OCI-LY3 (cell line): ENCODE measurements around the gene DIP2C.

Experiments
- H2AFZ ChIP-seq: fragments of 200-600, 300-600 bp; shearing (Covaris generic); 2 replicates; pipeline ENCODE4 v1.6.0; 2014; ENCODE audit warnings: antibody characterized with exemption, low read depth, low read length
- H3K27ac ChIP-seq: fragments of 200-600, 300-600 bp; sonication (generic); 2 replicates; pipeline ENCODE4 v1.5.1; 2014; ENCODE audit warnings: mild to moderate bottlenecking, low read length, moderate library complexity, mixed read lengths
- H3K27me3 ChIP-seq: fragments of 200-600, 300-600 bp; sonication (generic); 2 replicates; pipeline ENCODE4 v1.6.1; 2014; ENCODE audit warnings: low read depth, low read length, mixed read lengths
- H3K36me3 ChIP-seq: fragments of 200-600, 300-600 bp; sonication (generic); replicated peaks from 2 replicates; pipeline ENCODE3; 2014; ENCODE audit warnings: low read depth, low read length, mixed read lengths
- H3K4me1 ChIP-seq: fragments of 300-600, 200-600 bp; sonication (generic); 2 replicates; pipeline ENCODE4 v1.6.1; 2014; ENCODE audit warnings: low read length, mixed read lengths
- H3K4me2 ChIP-seq: fragments of 200-600, 300-600 bp; sonication (generic); 2 replicates; pipeline ENCODE4 v1.6.1; 2014; ENCODE audit warnings: low read length, mixed read lengths
- H3K4me3 ChIP-seq: fragments of 300-600, 200-600 bp; sonication (generic); 2 replicates; pipeline ENCODE4 v1.5.1; 2014; ENCODE audit warnings: antibody characterized with exemption, mild to moderate bottlenecking, low read length, moderate library complexity
- H3K79me2 ChIP-seq: fragments of 300-600, 200-600 bp; shearing (Covaris generic); 2 replicates; pipeline ENCODE4 v1.6.1; 2014; ENCODE audit warnings: mild to moderate bottlenecking, low read length, mixed read lengths
- H3K9ac ChIP-seq: fragments of 300-600, 200-600 bp; shearing (Covaris generic); 2 replicates; pipeline ENCODE4 v1.6.0; 2014; ENCODE audit warnings: mild to moderate bottlenecking, low read length, moderate library complexity
- H3K9me3 ChIP-seq: fragments of 200-600, 300-600 bp; shearing (Covaris generic); 2 replicates; pipeline ENCODE4 v1.6.1; 2014; ENCODE audit warnings: low read length, mixed read lengths; ENCODE audit not compliant: insufficient read depth
- H4K20me1 ChIP-seq: fragments of 200-600, 300-600 bp; sonication (generic); 2 replicates; pipeline ENCODE4 v1.6.1; 2016; ENCODE audit warnings: low read length, mixed read lengths; ENCODE audit not compliant: insufficient read depth
- EZH2phosphoT487 ChIP-seq: fragments of 200-600 bp; shearing (Covaris generic); IDR thresholded peaks from 2 replicates; pipeline ENCODE4 v1.6.1; 2018; ENCODE audit warnings: antibody characterized with exemption, mixed run types, low read depth
- TF ChIP-seq, protein P1 (sequence below): fragments of 200-600, 300-600 bp; sonication (generic); IDR thresholded peaks from 2 replicates; pipeline ENCODE4 v1.5.1; 2014; ENCODE audit warnings: antibody characterized with exemption, low read length, low read depth

The DIP2C gene

DNA sequence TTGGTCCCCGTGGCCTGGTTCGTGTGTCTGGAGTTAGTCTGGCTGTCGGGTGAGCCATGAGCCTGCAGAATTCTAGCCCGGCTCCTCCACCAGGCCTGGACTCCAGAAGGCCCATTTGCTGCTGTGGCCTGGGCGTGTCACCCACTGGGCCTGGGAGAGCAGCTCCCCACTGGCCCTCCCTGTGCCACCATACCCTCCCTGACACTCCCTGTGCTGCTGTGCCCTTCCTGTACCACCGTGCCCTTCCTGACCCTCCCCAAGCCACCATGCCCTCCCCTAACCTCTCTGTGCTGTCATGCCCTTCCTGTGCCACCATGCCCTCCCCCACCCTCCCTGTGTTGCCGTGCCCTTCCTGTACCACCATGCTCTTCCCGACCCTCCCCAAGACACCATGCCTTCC is 39.1 kb upstream of the DIP2C start:
- H3K9ac ChIP-seq = no peak overlapping the region
- no peaks in the 10 kb centered on the region for H3K4me1 ChIP-seq
- no peaks in the 10 kb centered on the region for H3K27me3 ChIP-seq
- no peaks in the 10 kb centered on the region for H3K79me2 ChIP-seq
- H4K20me1 ChIP-seq = no peaks in the 10 kb centered on the region
- no peak overlapping the region for H3K4me2 ChIP-seq
- H3K9me3 ChIP-seq = no peaks in the 10 kb centered on the region
- TF ChIP-seq EZH2phosphoT487 = no peak
- TF ChIP-seq, protein P1, sequence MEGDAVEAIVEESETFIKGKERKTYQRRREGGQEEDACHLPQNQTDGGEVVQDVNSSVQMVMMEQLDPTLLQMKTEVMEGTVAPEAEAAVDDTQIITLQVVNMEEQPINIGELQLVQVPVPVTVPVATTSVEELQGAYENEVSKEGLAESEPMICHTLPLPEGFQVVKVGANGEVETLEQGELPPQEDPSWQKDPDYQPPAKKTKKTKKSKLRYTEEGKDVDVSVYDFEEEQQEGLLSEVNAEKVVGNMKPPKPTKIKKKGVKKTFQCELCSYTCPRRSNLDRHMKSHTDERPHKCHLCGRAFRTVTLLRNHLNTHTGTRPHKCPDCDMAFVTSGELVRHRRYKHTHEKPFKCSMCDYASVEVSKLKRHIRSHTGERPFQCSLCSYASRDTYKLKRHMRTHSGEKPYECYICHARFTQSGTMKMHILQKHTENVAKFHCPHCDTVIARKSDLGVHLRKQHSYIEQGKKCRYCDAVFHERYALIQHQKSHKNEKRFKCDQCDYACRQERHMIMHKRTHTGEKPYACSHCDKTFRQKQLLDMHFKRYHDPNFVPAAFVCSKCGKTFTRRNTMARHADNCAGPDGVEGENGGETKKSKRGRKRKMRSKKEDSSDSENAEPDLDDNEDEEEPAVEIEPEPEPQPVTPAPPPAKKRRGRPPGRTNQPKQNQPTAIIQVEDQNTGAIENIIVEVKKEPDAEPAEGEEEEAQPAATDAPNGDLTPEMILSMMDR = no peak
- H3K4me3 ChIP-seq = no peak overlapping the region
- H3K27ac ChIP-seq = no peak overlapping the region
- no peaks in the 10 kb centered on the region for H3K36me3 ChIP-seq
- no peak overlapping the region for H2AFZ ChIP-seq

DNA sequence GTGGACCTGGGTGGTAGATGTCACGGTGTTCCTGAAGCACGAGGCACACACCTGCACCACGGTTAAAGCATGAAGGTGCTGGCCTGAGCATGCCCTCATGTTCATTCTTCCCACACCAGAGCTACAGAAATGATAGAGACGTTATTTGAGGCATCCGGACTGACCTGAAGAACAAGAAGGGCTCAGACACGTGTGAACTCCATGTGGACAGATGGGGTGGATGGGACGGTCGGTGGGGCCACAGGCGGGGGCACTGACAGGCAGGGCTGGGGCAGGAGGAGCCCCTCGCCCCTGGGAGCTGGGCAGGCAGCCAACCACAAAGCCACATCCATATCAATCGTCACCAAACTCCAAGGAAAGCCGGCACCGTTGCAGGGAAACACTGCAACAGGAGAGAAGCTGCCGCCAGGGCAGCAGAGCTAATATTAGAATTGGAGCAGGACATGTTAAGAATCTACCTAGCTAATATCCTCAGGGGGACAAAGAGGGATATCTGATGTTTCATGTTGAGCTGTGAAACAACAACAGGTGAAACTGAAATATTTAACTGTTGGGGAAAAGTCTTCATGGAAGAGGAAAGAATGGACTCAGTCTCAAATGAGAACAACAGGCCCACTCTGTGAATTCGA is 37.8 kb upstream of the DIP2C start:
- Histone ChIP-seq H3K27me3 (no peaks in the 10 kb centered on the region), H3K27ac (no peak overlapping the region), H3K4me3 (no peak overlapping the region), H3K4me1 (no peaks in the 10 kb centered on the region), H3K79me2 (no peaks in the 10 kb centered on the region), H3K36me3 (no peaks in the 10 kb centered on the region), H2AFZ (no peak overlapping the region), H4K20me1 (no peaks in the 10 kb centered on the region), H3K9ac (no peak overlapping the region), H3K4me2 (no peak overlapping the region), H3K9me3 (no peaks in the 10 kb centered on the region)
- TF ChIP-seq, protein P1 = no peak
- TF ChIP-seq EZH2phosphoT487 = no peak

DNA sequence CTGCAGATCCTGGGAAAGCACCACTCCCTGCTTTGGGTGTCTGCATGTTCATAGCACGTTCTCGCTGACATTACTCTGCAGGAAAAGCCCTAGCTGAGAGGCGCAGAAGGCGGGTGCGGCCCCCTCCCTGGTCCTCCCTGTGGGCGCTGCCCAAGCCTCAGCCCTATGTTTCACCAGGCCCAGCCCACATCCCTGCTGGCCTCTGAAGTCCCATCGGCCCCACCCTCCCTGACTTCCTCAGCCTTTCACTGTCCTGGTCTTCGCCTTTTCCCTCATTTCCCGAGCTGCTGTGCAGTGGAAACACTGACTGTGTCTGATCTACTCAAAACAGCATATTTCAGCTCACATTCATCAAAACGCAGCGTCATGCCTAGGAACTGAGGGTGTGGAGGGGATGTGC is 36.3 kb upstream of the DIP2C start:
- Histone ChIP-seq H3K9ac (no peak overlapping the region), H3K4me2 (no peak overlapping the region), H3K27me3 (no peaks in the 10 kb centered on the region), H4K20me1 (no peaks in the 10 kb centered on the region), H3K4me3 (no peak overlapping the region), H3K4me1 (no peaks in the 10 kb centered on the region), H3K27ac (no peak overlapping the region), H3K9me3 (no peaks in the 10 kb centered on the region), H3K36me3 (no peaks in the 10 kb centered on the region), H2AFZ (no peak overlapping the region), H3K79me2 (no peaks in the 10 kb centered on the region)
- TF ChIP-seq, protein P1 = no peak
- no peak for TF ChIP-seq EZH2phosphoT487

DNA sequence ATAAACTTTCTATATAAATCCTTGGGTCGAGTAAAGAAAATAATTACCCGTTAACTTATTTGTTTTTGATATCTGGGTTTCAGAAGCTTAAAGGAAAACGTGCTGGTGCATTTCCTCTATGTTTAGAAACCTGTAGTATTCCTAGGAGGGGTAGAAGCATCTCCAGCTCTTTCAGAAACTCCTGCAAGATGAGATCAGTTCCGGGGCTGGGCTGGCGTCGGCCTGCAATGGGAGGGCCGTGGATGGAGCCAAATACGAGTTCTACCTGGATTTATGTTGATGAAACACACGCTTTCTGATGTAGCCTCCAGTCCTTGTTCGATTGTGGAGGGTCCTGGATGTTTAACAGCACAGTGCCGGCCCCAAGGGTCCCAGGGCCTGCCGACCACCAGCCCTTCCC is 35.8 kb upstream of the DIP2C start:
- Histone ChIP-seq H3K36me3 (no peaks in the 10 kb centered on the region), H3K27me3 (no peaks in the 10 kb centered on the region), H4K20me1 (no peaks in the 10 kb centered on the region), H3K79me2 (no peaks in the 10 kb centered on the region), H3K27ac (no peak overlapping the region), H3K4me3 (no peak overlapping the region), H3K9me3 (no peaks in the 10 kb centered on the region), H3K4me2 (no peak overlapping the region), H3K4me1 (no peaks in the 10 kb centered on the region), H2AFZ (no peak overlapping the region), H3K9ac (no peak overlapping the region)
- TF ChIP-seq, protein P1 = no peak
- no peak for TF ChIP-seq EZH2phosphoT487
